Liver (tissue), 9 donors: ENCODE measurements around the gene ARSK. TPM values are rescaled to one million over a fixed set of nuclear protein-coding genes. Genes with fewer than 3 reads are reported as not detected.

Experiments used
- DNase-seq: peaks from one replicate; pipeline ENCODE4 v3.0.0-alpha.2; 2017; ENCODE audit warnings: low spot score
- H3K27ac ChIP-seq, 2 donors: one replicate each; pipeline ENCODE4 v1.7.0; 2013; ENCODE audit warnings: inconsistent platforms in 2 of 2, low read length in 2 of 2, control low read depth in 1 of 2, low read depth in 1 of 2, mild to moderate bottlenecking in 1 of 2
- H3K27me3 ChIP-seq, 4 donors: one replicate each; pipeline versions ENCODE4 v1.6.1 to v1.7.0; 2013; ENCODE audit warnings: low read length in 3 of 4, inconsistent platforms in 1 of 4, mild to moderate bottlenecking in 1 of 4, moderate library complexity in 1 of 4; ENCODE audit not compliant: control insufficient read depth in 4 of 4, insufficient read depth in 4 of 4
- H3K36me3 ChIP-seq, 4 donors: one replicate each; pipeline versions ENCODE4 v1.6.1 to v1.7.0; 2013; ENCODE audit warnings: low read length in 3 of 4, mild to moderate bottlenecking in 3 of 4, low read depth in 1 of 4, moderate library complexity in 1 of 4; ENCODE audit not compliant: control insufficient read depth in 4 of 4, insufficient read depth in 3 of 4
- H3K4me1 ChIP-seq, 4 donors: one replicate each; pipeline versions ENCODE4 v1.6.1 to v1.7.0; 2013; ENCODE audit warnings: low read length in 3 of 4, mild to moderate bottlenecking in 3 of 4, moderate library complexity in 1 of 4; ENCODE audit not compliant: control insufficient read depth in 4 of 4, insufficient read depth in 4 of 4
- H3K4me3 ChIP-seq, 3 donors: one replicate each; pipeline versions ENCODE4 v1.6.1 to v1.7.0; 2013; ENCODE audit warnings: low read length in 3 of 3, control low read depth in 1 of 3, low read depth in 1 of 3, mild to moderate bottlenecking in 1 of 3
- H3K9ac ChIP-seq, 2 donors: one replicate each; pipeline ENCODE4 v1.7.0; 2013; ENCODE audit warnings: low read length in 2 of 2, mild to moderate bottlenecking in 2 of 2, moderate library complexity in 2 of 2, control low read depth in 1 of 2, low read depth in 1 of 2
- H3K9me3 ChIP-seq, 4 donors: one replicate each; pipeline versions ENCODE4 v1.6.1 to v1.7.0; 2013; ENCODE audit warnings: low read length in 3 of 4; ENCODE audit not compliant: control insufficient read depth in 4 of 4
- ATF3 ChIP-seq: IDR thresholded peaks from 2 replicates; pipeline ENCODE4 v1.6.1; 2016; ENCODE audit warnings: antibody characterized with exemption
- CTCF ChIP-seq: fragments of 150-350 bp; IDR thresholded peaks from 2 replicates; pipeline ENCODE4 v1.5.1; 2017; ENCODE audit warnings: improper control_type of control experiment, low read depth, low read length; ENCODE audit not compliant: missing input control
- EGR1 ChIP-seq, 2 donors: IDR thresholded peaks; 2 replicates each; pipeline ENCODE4 v1.6.1; 2016 to 2018; ENCODE audit warnings: antibody characterized with exemption in 2 of 2, low read depth in 2 of 2
- FOXA1 ChIP-seq: IDR thresholded peaks from 2 replicates; pipeline ENCODE4 v1.6.1; 2016; ENCODE audit warnings: antibody characterized with exemption
- FOXA2 ChIP-seq: IDR thresholded peaks from 2 replicates; pipeline ENCODE4 v1.6.1; 2016; ENCODE audit warnings: antibody characterized with exemption
- GABPA ChIP-seq, 2 donors: IDR thresholded peaks in 1 of 2; conservative IDR thresholded peaks in 1 of 2; 2 replicates each; pipeline ENCODE4 v1.6.1; 2016; ENCODE audit warnings: antibody characterized with exemption in 2 of 2, mild to moderate bottlenecking in 1 of 2, moderate library complexity in 1 of 2
- HNF4A ChIP-seq, 2 donors: conservative IDR thresholded peaks; 2 replicates each; pipeline ENCODE4 v1.6.1; 2016; ENCODE audit warnings: antibody characterized with exemption in 2 of 2, mild to moderate bottlenecking in 2 of 2
- HNF4G ChIP-seq: IDR thresholded peaks from 2 replicates; pipeline ENCODE4 v1.6.1; 2016; ENCODE audit warnings: antibody characterized with exemption
- JUND ChIP-seq, 2 donors: IDR thresholded peaks; 2 replicates each; pipeline ENCODE4 v1.6.1; 2016; ENCODE audit warnings: antibody characterized with exemption in 2 of 2
- MAX ChIP-seq: IDR thresholded peaks from 2 replicates; pipeline ENCODE4 v1.6.1; 2016; ENCODE audit warnings: antibody characterized with exemption
- NR2F2 ChIP-seq: IDR thresholded peaks from 2 replicates; pipeline ENCODE4 v1.6.1; 2016; ENCODE audit warnings: antibody characterized with exemption
- RAD21 ChIP-seq, 2 donors: IDR thresholded peaks; 2 replicates each; pipeline ENCODE4 v1.6.1; 2016; ENCODE audit warnings: antibody characterized with exemption in 2 of 2, mild to moderate bottlenecking in 2 of 2
- RXRA ChIP-seq, 2 donors: IDR thresholded peaks; 2 replicates each; pipeline ENCODE4 v1.6.1; 2017 to 2018; ENCODE audit warnings: antibody characterized with exemption in 2 of 2, mild to moderate bottlenecking in 1 of 2
- SP1 ChIP-seq: IDR thresholded peaks from 2 replicates; pipeline ENCODE4 v1.6.1; 2018; ENCODE audit warnings: antibody characterized with exemption, mild to moderate bottlenecking
- TAF1 ChIP-seq: conservative IDR thresholded peaks from 2 replicates; pipeline ENCODE4 v1.6.1; 2016; ENCODE audit warnings: antibody characterized with exemption, mild to moderate bottlenecking
- YY1 ChIP-seq: IDR thresholded peaks from 2 replicates; pipeline ENCODE4 v1.6.1; 2016; ENCODE audit warnings: antibody characterized with exemption, mild to moderate bottlenecking
- ZBTB33 ChIP-seq: IDR thresholded peaks from 2 replicates; pipeline ENCODE4 v1.6.1; 2016; ENCODE audit warnings: antibody characterized with exemption
- WGBS: extraction: QIAGEN DNeasy Blood & Tissue Kit; methylation state at CpG from one replicate; pipeline ENCODE4 v1.1.7; 2013; 5-methylcytosine and 5-hydroxymethylcytosine counted together
- polyA plus RNA-seq, 2 donors: library from polyadenylated mRNA; stranded (reverse) in 1 of 2; unstranded in 1 of 2; fragments of 200-250 nt in 1 of 2; fragments of >200 nt in 1 of 2; fragmentation: Nextera tagmentation in 1 of 2; extraction: Ambion mirVana in 1 of 2; gene quantifications; one replicate each; pipeline versions ENCODE4 v1.2.1 to v1.2.3, GENCODE V29; 2013 to 2015
- total RNA-seq, 2 donors: library from RNA; depleted of rRNA; stranded (reverse); fragments of >200 nt; gene quantifications; one replicate each; pipeline ENCODE4 v1.2.3, GENCODE V29; 2014
- TF ChIP-seq, protein P1 (sequence below): IDR thresholded peaks from 2 replicates; pipeline ENCODE4 v1.6.1; 2016; ENCODE audit warnings: antibody characterized with exemption, mild to moderate bottlenecking
- donor health status: healthy.
- donor health status: healthy.
- donor health status: healthy.
- donor health status: healthy.
- donor health status: healthy.

ARSK gene
- total and polyA plus RNA-seq, 4 donors: 2.4 to 6.8 (median 3.3) TPM

DNA sequence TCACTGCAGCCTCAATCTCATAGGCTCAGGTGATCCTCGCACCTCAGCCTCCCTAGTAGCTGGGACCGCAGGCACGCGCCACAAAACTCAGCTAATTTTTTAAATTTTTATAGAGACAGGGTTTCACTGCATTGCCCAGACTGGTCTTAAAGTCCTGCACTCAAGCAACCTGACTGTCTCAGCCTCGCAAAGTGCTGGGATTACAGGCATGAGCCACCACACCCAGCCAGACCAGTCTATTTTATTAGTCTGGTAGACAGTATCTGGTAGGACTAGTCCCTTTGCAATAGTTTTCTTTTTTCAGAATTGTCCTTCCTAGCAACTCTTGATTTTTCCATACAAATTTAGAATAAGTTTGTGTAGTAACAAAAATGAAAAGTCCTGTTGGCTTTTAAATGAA is 50.9 kb downstream of the ARSK start:
- TF ChIP-seq MAX (no peak), FOXA2 (no peak), RXRA (IDR thresholded peaks at IDR 0.05) (no peak), HNF4G (no peak), JUND (IDR thresholded peaks at IDR 0.05) (no peak), RAD21 (IDR thresholded peaks at IDR 0.05) (no peak), YY1 (no peak), CTCF (no peak), ATF3 (no peak), NR2F2 (no peak), SP1 (no peak), GABPA (IDR thresholded peaks at IDR 0.05 in 1 of 2, conservative IDR thresholded peaks at IDR 0.05 in 1 of 2) (no peak), FOXA1 (no peak), HNF4A (conservative IDR thresholded peaks at IDR 0.05) (no peak)
- TF ChIP-seq, protein P1, sequence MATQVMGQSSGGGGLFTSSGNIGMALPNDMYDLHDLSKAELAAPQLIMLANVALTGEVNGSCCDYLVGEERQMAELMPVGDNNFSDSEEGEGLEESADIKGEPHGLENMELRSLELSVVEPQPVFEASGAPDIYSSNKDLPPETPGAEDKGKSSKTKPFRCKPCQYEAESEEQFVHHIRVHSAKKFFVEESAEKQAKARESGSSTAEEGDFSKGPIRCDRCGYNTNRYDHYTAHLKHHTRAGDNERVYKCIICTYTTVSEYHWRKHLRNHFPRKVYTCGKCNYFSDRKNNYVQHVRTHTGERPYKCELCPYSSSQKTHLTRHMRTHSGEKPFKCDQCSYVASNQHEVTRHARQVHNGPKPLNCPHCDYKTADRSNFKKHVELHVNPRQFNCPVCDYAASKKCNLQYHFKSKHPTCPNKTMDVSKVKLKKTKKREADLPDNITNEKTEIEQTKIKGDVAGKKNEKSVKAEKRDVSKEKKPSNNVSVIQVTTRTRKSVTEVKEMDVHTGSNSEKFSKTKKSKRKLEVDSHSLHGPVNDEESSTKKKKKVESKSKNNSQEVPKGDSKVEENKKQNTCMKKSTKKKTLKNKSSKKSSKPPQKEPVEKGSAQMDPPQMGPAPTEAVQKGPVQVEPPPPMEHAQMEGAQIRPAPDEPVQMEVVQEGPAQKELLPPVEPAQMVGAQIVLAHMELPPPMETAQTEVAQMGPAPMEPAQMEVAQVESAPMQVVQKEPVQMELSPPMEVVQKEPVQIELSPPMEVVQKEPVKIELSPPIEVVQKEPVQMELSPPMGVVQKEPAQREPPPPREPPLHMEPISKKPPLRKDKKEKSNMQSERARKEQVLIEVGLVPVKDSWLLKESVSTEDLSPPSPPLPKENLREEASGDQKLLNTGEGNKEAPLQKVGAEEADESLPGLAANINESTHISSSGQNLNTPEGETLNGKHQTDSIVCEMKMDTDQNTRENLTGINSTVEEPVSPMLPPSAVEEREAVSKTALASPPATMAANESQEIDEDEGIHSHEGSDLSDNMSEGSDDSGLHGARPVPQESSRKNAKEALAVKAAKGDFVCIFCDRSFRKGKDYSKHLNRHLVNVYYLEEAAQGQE: no peak
- no peaks in the 10 kb centered on the region for H3K36me3 ChIP-seq
- no peak overlapping the region for H3K27ac ChIP-seq
- DNase-seq: no peak
- no peak overlapping the region for H3K9ac ChIP-seq
- H3K4me1 ChIP-seq: no peaks in the 10 kb centered on the region
- WGBS: 98% methylated on average over 5 of the region's 5 CpGs
- H3K4me3 ChIP-seq: no peak overlapping the region
- H3K27me3 ChIP-seq: no peaks in the 10 kb centered on the region
- H3K9me3 ChIP-seq: no peaks in the 10 kb centered on the region

- Histone ChIP-seq H3K9me3 (no peaks in the 10 kb centered on the region), H3K27ac (no peak overlapping the region), H3K9ac (no peak overlapping the region), H3K4me1 (no peaks in the 10 kb centered on the region), H3K4me3 (no peak overlapping the region), H3K36me3 (no peaks in the 10 kb centered on the region), H3K27me3 (no peaks in the 10 kb centered on the region)
- no peak for DNase-seq
- 97% methylated on average over 1 of the region's 1 CpG for WGBS
- TF ChIP-seq CTCF (no peak), ZBTB33 (no peak), FOXA2 (no peak), RXRA (IDR thresholded peaks at IDR 0.05) (no peak), ATF3 (no peak), HNF4A (conservative IDR thresholded peaks at IDR 0.05) (no peak), SP1 (no peak), EGR1 (IDR thresholded peaks at IDR 0.05; ENCODE audit: low read depth in 2 of 2) (no peak), YY1 (no peak), MAX (no peak), RAD21 (IDR thresholded peaks at IDR 0.05) (no peak), FOXA1 (no peak), JUND (IDR thresholded peaks at IDR 0.05) (no peak), GABPA (IDR thresholded peaks at IDR 0.05 in 1 of 2, conservative IDR thresholded peaks at IDR 0.05 in 1 of 2) (no peak), TAF1 (no peak), HNF4G (no peak)
These were observed 51.5 kb downstream of the ARSK start for GRCh38 chr5:95606419-95606818.
